ENCODE data around the gene GULP1. TPM values are rescaled to one million over a fixed set of nuclear protein-coding genes. Genes with fewer than 3 reads are reported as not detected.

The GULP1 gene
- total RNA-seq, 1 experiment from 2014 or later = 140 TPM

- no peaks in the 10 kb centered on the region for H3K79me1 ChIP-seq (ENCODE audit: insufficient read depth, low read depth, low read length, poor library complexity, severe bottlenecking)
- H3K56ac ChIP-seq (ENCODE audit: insufficient read length, low read depth, low read length) = no peak overlapping the region
- no peaks in the 10 kb centered on the region for H3K27me3 ChIP-seq (ENCODE audit: insufficient read depth, low read length)
- H3K4me2 ChIP-seq (ENCODE audit: insufficient read depth, insufficient read length, low read length) = no peak overlapping the region
- no peak overlapping the region for H2AFZ ChIP-seq (ENCODE audit: low read length)
- no peak for DNase-seq
- no peak overlapping the region for H2BK5ac ChIP-seq (ENCODE audit: insufficient read length, low read length)
- Mint-ChIP-seq H3K9me3 (peaks cover 0 to 6% of the 10 kb centered on the region in 2 experiments; a peak in 2 of 5 replicates), H3K36me3 (ENCODE audit: insufficient read depth in 1 of 3, low read depth in 3 of 3) (peaks cover 4 to 8% (median 5%) of the 10 kb centered on the region in 3 experiments; a peak in 6 of 7 replicates), H3K4me3 (no peak overlapping the region), H3K4me1 (peaks cover 45 to 59% of the 10 kb centered on the region in 2 experiments), H3K27me3 (ENCODE audit: low read depth) (no peaks in the 10 kb centered on the region), H3K27ac (peak overlapping the region in 1 of 3 experiments; percentile 65; a peak in 2 of 7 replicates)
- no peaks in the 10 kb centered on the region for H3K23me2 ChIP-seq (ENCODE audit: insufficient read length, low read depth, low read length, poor library complexity, severe bottlenecking)
- H3K4me1 ChIP-seq (ENCODE audit: insufficient read depth, low read length) = peaks cover 2% of the 10 kb centered on the region; the same call in 1 of the 2 replicates
- no peaks in the 10 kb centered on the region for H3K9me3 ChIP-seq (ENCODE audit: control insufficient read depth, low read depth, low read length)
- H3T11ph ChIP-seq (ENCODE audit: low read length) = no peak overlapping the region
- no peak overlapping the region for H3K9ac ChIP-seq (ENCODE audit: extremely low read depth, insufficient read length, low read length)
- H4K20me1 ChIP-seq (ENCODE audit: control insufficient read depth, insufficient read depth, insufficient read length) = no peaks in the 10 kb centered on the region
- H3K14ac ChIP-seq (ENCODE audit: insufficient read depth, low read length) = no peak overlapping the region
- H3K18ac ChIP-seq (ENCODE audit: insufficient read length, low read depth, low read length) = no peak overlapping the region
- no peak overlapping the region for H2BK15ac ChIP-seq (ENCODE audit: low read depth, low read length)
- H2BK120ac ChIP-seq (ENCODE audit: low read depth, low read length, poor library complexity, severe bottlenecking) = no peak overlapping the region
- no peak overlapping the region for H4K91ac ChIP-seq (ENCODE audit: insufficient read length, low read depth, low read length)
- no peak overlapping the region for H4K8ac ChIP-seq (replicated peaks; ENCODE audit: insufficient read length, low read depth, low read length)
- no CpG with 5 or more reads among the region's 2 CpGs for WGBS (ENCODE audit: extremely low coverage, insufficient read length, low lambda C conversion rate)
- no peak overlapping the region for H3K23ac ChIP-seq (ENCODE audit: insufficient read length, low read depth, low read length)
- H2BK12ac ChIP-seq (ENCODE audit: insufficient read length, low read depth, low read length) = no peak overlapping the region
- H3K79me2 ChIP-seq (ENCODE audit: insufficient read depth, low read length) = peaks cover 4% of the 10 kb centered on the region; the same call in 1 of the 2 replicates
- no peak overlapping the region for H4K5ac ChIP-seq (ENCODE audit: insufficient read length, low read depth, low read length)
- H3K27ac ChIP-seq (ENCODE audit: insufficient read length, low read depth, low read length) = no peak overlapping the region
- H2BK20ac ChIP-seq (ENCODE audit: low read depth, low read length, poor library complexity, severe bottlenecking) = no peak overlapping the region
- no peak overlapping the region for H3K4ac ChIP-seq (ENCODE audit: low read depth, low read length)
- TF ChIP-seq, protein P1, sequence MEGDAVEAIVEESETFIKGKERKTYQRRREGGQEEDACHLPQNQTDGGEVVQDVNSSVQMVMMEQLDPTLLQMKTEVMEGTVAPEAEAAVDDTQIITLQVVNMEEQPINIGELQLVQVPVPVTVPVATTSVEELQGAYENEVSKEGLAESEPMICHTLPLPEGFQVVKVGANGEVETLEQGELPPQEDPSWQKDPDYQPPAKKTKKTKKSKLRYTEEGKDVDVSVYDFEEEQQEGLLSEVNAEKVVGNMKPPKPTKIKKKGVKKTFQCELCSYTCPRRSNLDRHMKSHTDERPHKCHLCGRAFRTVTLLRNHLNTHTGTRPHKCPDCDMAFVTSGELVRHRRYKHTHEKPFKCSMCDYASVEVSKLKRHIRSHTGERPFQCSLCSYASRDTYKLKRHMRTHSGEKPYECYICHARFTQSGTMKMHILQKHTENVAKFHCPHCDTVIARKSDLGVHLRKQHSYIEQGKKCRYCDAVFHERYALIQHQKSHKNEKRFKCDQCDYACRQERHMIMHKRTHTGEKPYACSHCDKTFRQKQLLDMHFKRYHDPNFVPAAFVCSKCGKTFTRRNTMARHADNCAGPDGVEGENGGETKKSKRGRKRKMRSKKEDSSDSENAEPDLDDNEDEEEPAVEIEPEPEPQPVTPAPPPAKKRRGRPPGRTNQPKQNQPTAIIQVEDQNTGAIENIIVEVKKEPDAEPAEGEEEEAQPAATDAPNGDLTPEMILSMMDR (conservative IDR thresholded peaks at IDR 0.05) = no peak
- H2AK5ac ChIP-seq (ENCODE audit: insufficient read length, low read length) = no peak overlapping the region
Observed at GRCh38 chr2:188435115-188435514, 143.4 kb downstream of the GULP1 start.
